SJCRH30 (cell line): ENCODE measurements around the gene MEGF9. TPM values are rescaled to one million over a fixed set of nuclear protein-coding genes. Genes with fewer than 3 reads are reported as not detected.

Source experiments
- DNase-seq, 2 experiments: peaks; one replicate each; pipeline ENCODE4 v3.0.0-alpha.2; 2015 to 2020
- H3K27ac ChIP-seq: fragments of 250-450 bp; sonication (Bioruptor Pico); 2 replicates; pipeline ENCODE4 v1.5.1; 2020; ENCODE audit warnings: mild to moderate bottlenecking, moderate library complexity
- H3K27me3 ChIP-seq: fragments of 250-450 bp; sonication (Bioruptor Pico); 2 replicates; pipeline ENCODE4 v1.5.1; 2020; ENCODE audit warnings: mild to moderate bottlenecking, moderate library complexity
- H3K36me3 ChIP-seq: fragments of 250-450 bp; sonication (Bioruptor Pico); 2 replicates; pipeline ENCODE4 v1.5.1; 2020; ENCODE audit warnings: mild to moderate bottlenecking, moderate library complexity
- H3K4me1 ChIP-seq: fragments of 250-450 bp; sonication (Bioruptor Pico); 2 replicates; pipeline ENCODE4 v1.5.1; 2020; ENCODE audit warnings: mild to moderate bottlenecking, moderate library complexity
- H3K4me3 ChIP-seq: fragments of 250-450 bp; sonication (Bioruptor Pico); 2 replicates; pipeline ENCODE4 v1.5.1; 2020; ENCODE audit warnings: mild to moderate bottlenecking, moderate library complexity
- H3K9me3 ChIP-seq: fragments of 250-450 bp; sonication (Bioruptor Pico); replicated peaks from 2 replicates; pipeline ENCODE4 v1.5.1; 2020; ENCODE audit warnings: mild to moderate bottlenecking, moderate library complexity
- total RNA-seq: library from RNA; depleted of rRNA; stranded (reverse); fragments of >200 nt; shearing (Covaris generic); gene quantifications from 2 replicates; pipeline ENCODE4 v1.2.3, GENCODE V29; 2014

MEGF9 gene
- total RNA-seq, 1 experiment from 2014 or later, result 12.8 TPM

DNA sequence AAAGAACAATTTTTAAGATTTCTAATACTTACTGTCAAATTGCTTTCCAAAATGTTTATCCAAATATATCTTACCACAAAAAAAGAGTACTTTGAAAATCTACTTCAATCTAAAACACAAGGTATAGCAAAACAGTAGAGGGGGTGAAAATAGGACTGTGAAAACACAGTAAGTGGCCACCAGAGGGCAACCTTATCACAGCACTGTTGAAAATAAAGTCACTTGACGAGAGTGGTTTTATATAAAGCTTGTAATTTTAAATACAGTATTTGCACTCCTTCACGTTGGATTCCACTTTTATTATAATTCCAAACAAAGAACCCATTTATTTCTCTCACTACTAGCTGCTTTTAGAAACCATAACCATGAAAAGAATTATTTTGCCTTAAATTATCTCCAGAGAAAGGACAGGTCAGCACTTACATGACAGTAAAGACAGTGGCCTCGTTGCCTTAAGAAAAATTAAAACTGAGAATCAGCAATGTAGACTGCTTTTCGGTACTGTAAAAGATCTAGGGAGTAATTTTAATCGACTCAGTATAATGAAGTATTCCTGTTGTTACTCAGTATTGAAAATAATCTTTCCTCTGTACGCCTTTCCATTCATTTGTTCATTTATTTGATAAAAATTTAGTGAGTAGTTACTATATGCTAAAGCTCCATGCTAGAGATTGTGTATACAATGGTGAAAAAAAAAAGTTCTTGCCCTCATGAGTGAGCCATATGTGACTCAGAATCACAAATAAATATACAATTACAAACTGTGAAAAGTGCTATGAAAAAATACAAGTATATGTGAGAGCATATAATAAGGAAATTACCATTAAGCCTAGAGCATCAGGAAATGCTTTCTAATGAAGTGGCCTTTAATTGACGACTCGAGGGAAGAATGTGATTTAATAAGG is 94.3 kb downstream of the MEGF9 start:
- DNase-seq, result peak; percentile 60 to 86
- no peak overlapping the region for H3K4me3 ChIP-seq
- H3K9me3 ChIP-seq, result no peaks in the 10 kb centered on the region
- peaks cover 3% of the 10 kb centered on the region for H3K4me1 ChIP-seq
- H3K27me3 ChIP-seq, result no peaks in the 10 kb centered on the region
- H3K36me3 ChIP-seq, result no peaks in the 10 kb centered on the region
- H3K27ac ChIP-seq, result no peak overlapping the region

GRCh38 chr9:120616966-120617935 is 97.0 kb downstream of the MEGF9 start:
- Histone ChIP-seq H3K27me3 (no peaks in the 10 kb centered on the region), H3K4me1 (no peaks in the 10 kb centered on the region), H3K4me3 (no peak overlapping the region), H3K36me3 (no peaks in the 10 kb centered on the region), H3K27ac (no peak overlapping the region), H3K9me3 (no peaks in the 10 kb centered on the region)
- no peak for DNase-seq

GRCh38 chr9:120612218-120612617 is 102.1 kb downstream of the MEGF9 start:
- no peaks in the 10 kb centered on the region; the same call in 1 of the 2 replicates for H3K36me3 ChIP-seq
- DNase-seq, result peak in 1 of 2 experiments; percentile 45
- H3K4me3 ChIP-seq, result no peak overlapping the region
- H3K9me3 ChIP-seq, result no peaks in the 10 kb centered on the region
- no peaks in the 10 kb centered on the region for H3K4me1 ChIP-seq
- no peaks in the 10 kb centered on the region for H3K27me3 ChIP-seq
- no peak overlapping the region for H3K27ac ChIP-seq

DNA sequence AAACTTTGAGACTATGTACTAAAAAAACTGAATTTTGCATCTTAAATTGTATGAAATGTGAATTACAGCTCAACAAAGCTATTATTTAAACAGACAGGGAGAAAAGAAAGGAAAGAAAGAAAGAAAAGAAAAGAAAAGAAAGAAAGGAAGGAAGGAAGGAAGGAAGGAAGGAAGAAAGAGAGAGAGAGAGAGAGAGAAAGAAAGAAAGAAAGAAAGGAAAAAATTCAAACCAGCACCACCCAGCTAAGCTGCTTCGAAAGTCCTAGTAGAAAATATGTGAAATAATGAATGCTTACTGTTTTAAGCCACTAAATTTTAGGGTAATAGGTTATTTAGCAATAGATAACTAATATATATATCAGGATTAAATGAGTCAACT is 102.6 kb downstream of the MEGF9 start:
- Histone ChIP-seq H3K4me1 (no peaks in the 10 kb centered on the region), H3K27ac (no peak overlapping the region), H3K27me3 (no peaks in the 10 kb centered on the region), H3K9me3 (no peaks in the 10 kb centered on the region), H3K4me3 (no peak overlapping the region), H3K36me3 (no peaks in the 10 kb centered on the region; the same call in 1 of the 2 replicates)
- no peak for DNase-seq

DNA sequence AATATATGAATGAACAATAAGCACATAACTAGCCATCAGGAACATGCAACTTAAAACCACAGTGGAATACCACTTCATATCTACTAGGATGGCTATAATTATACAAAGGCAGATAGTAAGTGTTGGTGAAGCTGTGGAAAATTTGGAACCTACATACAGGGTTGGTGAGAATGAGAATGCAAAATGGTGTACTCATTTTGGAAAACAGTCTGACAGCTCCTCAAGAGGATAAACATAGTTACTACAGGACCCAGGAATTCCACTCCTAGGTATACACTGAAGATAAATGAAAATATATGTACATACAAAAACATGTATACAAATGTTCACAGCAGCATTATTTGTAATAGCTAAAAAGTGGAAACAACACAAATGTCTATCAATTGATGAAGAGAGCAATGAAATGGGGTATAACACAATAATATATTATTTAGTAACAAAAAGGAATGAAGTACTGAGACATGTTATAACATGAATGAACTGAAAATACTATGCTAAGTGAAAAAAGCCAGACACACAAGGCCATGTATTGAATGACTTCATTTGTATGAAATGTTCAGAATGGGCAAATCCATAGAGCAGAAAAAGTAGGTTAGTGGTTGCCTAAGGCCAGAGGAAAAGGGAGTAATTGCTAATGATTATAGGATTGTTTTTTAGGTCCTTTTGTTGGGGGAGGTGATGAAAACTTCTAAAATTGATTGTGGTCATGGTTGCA is 103.1 kb downstream of the MEGF9 start:
- no peaks in the 10 kb centered on the region for H3K27me3 ChIP-seq
- peaks cover 4% of the 10 kb centered on the region for H3K36me3 ChIP-seq
- no peaks in the 10 kb centered on the region for H3K4me1 ChIP-seq
- H3K27ac ChIP-seq, result no peak overlapping the region
- H3K4me3 ChIP-seq, result no peak overlapping the region
- H3K9me3 ChIP-seq, result no peaks in the 10 kb centered on the region
- peak in 1 of 2 experiments; percentile 42 for DNase-seq

GRCh38 chr9:120609636-120610035 is 104.6 kb downstream of the MEGF9 start:
- no peak for DNase-seq
- peaks cover 4% of the 10 kb centered on the region for H3K36me3 ChIP-seq

GRCh38 chr9:120608421-120608820 is 105.8 kb downstream of the MEGF9 start:
- peaks cover 4% of the 10 kb centered on the region for H3K36me3 ChIP-seq
- no peak for DNase-seq
- H3K27ac ChIP-seq, result no peak overlapping the region
- H3K4me1 ChIP-seq, result no peaks in the 10 kb centered on the region
- no peaks in the 10 kb centered on the region for H3K9me3 ChIP-seq
- H3K27me3 ChIP-seq, result no peaks in the 10 kb centered on the region
- H3K4me3 ChIP-seq, result no peak overlapping the region

More at GRCh38 chr9:120609636-120610035, 104.6 kb downstream of the MEGF9 start:
- Histone ChIP-seq H3K27me3 (no peaks in the 10 kb centered on the region), H3K27ac (no peak overlapping the region), H3K4me1 (no peaks in the 10 kb centered on the region), H3K9me3 (no peaks in the 10 kb centered on the region), H3K4me3 (no peak overlapping the region)

GRCh38 chr9:120603591-120603990 is 110.7 kb downstream of the MEGF9 start:
- no peaks in the 10 kb centered on the region for H3K27me3 ChIP-seq
- H3K36me3 ChIP-seq, result peaks cover 4% of the 10 kb centered on the region
- no peak overlapping the region for H3K27ac ChIP-seq
- no peak overlapping the region for H3K4me3 ChIP-seq
- DNase-seq, result no peak
- no peaks in the 10 kb centered on the region for H3K9me3 ChIP-seq
- no peaks in the 10 kb centered on the region for H3K4me1 ChIP-seq

DNA sequence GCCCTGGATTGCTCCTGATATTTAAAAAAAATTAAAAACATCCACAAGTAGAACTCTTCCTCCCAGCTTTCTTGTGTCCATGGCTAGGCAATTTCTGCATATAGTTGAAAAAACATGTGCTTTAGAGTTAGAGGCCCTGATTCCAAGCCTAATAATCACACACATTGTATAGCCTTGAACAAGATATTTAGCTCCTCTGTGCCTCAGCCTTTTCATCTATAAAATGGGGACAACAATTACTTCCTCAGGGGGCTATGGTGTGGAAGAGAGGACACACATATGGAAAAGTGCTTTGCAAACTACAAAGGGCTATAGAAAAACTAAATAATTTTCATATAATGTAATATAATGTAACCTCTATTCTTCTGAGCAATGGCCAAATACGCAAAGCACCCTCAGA is 111.3 kb downstream of the MEGF9 start:
- peaks cover 4% of the 10 kb centered on the region for H3K36me3 ChIP-seq
- no peak overlapping the region for H3K4me3 ChIP-seq
- no peak for DNase-seq
- no peak overlapping the region for H3K27ac ChIP-seq
- no peaks in the 10 kb centered on the region for H3K9me3 ChIP-seq
- no peaks in the 10 kb centered on the region for H3K27me3 ChIP-seq
- no peaks in the 10 kb centered on the region for H3K4me1 ChIP-seq

DNA sequence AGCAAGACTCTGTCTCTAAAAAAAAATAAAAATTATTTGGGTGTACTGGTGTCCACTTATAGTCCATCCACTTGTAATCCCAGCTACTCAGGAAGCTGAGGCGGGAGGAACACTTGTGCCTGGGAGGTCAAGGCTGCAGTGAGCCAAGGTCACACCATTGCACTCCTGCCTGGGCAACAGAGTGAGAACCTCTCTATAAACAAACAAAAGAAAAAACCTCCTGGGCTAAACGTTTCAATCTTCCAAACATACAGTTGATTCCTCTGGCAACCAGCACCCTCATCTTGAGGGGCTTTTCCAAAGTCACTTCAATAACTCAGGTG is 120.4 kb downstream of the MEGF9 start:
- Histone ChIP-seq H3K4me1 (peaks cover 11% of the 10 kb centered on the region), H3K4me3 (no peak overlapping the region), H3K36me3 (no peaks in the 10 kb centered on the region), H3K27ac (no peak overlapping the region), H3K9me3 (no peaks in the 10 kb centered on the region), H3K27me3 (no peaks in the 10 kb centered on the region)
- no peak for DNase-seq

GRCh38 chr9:120593250-120593954 is 120.9 kb downstream of the MEGF9 start:
- Histone ChIP-seq H3K27me3 (no peaks in the 10 kb centered on the region), H3K9me3 (no peaks in the 10 kb centered on the region), H3K4me3 (no peak overlapping the region), H3K27ac (no peak overlapping the region), H3K36me3 (no peaks in the 10 kb centered on the region), H3K4me1 (peaks cover 11% of the 10 kb centered on the region)
- peak in 1 of 2 experiments; percentile 33 for DNase-seq

GRCh38 chr9:120592210-120592609 is 122.1 kb downstream of the MEGF9 start:
- Histone ChIP-seq H3K27ac (no peak overlapping the region), H3K36me3 (no peaks in the 10 kb centered on the region), H3K27me3 (no peaks in the 10 kb centered on the region), H3K4me1 (peaks cover 14% of the 10 kb centered on the region), H3K4me3 (no peak overlapping the region), H3K9me3 (no peaks in the 10 kb centered on the region)
- no peak for DNase-seq

DNA sequence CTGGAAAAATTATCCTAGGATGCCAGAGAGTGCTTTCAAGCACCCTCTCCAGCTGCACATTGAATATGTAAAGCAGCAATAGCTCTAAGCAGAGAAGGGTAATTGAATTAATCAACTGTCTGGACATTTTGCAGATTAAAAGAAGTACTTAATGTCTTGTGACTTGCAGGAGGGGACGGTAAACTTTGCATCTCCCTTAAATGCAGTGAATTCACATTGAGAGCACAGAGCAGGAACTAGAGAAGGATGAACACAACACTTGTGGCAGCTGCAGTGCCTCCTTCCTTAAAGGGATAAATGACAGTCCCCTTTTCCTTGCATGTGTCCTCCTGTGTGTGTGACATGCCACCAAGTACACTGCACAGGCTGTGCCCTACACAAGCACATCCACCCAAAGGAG is 126.9 kb downstream of the MEGF9 start:
- no peaks in the 10 kb centered on the region for H3K9me3 ChIP-seq
- no peak overlapping the region for H3K27ac ChIP-seq
- H3K27me3 ChIP-seq, result no peaks in the 10 kb centered on the region
- DNase-seq, result peak in 1 of 2 experiments; percentile 42
- H3K36me3 ChIP-seq, result no peaks in the 10 kb centered on the region
- peaks cover 22% of the 10 kb centered on the region for H3K4me1 ChIP-seq
- no peak overlapping the region for H3K4me3 ChIP-seq

DNA sequence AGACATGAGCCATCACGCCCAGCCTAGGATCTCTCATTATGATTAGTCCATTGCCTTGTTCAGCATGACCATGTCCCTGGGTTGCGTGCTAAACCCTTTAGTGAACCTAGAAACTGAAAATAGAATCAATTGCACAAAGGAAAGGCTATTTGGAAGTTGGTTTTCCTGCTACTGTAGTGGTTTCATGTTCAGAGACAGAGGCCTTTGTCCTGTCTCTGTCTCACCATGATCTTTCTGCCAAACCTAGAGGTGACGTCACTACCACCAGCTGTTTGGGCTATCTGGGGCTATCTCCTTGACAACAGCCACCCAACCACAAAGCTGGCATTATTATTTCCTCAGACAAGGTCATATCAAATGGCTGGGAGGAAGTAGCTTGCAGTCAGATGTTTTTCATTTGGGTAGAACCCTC is 130.3 kb downstream of the MEGF9 start:
- H3K27ac ChIP-seq, result peak overlapping the region; percentile 85
- H3K4me3 ChIP-seq, result peak overlapping the region; percentile 23; the same call in 1 of the 2 replicates
- DNase-seq, result peak; percentile 98 to 100

More for the DNA sequence above, 130.3 kb downstream of the MEGF9 start:
- H3K4me1 ChIP-seq, result peaks cover 33% of the 10 kb centered on the region
- no peaks in the 10 kb centered on the region for H3K27me3 ChIP-seq
- no peaks in the 10 kb centered on the region for H3K36me3 ChIP-seq
- no peaks in the 10 kb centered on the region for H3K9me3 ChIP-seq
